NCI-H526 (cell line): ENCODE data around the gene TP73.

Source experiments
- DNase-seq, 2 experiments: peaks; one replicate each; lab custom pipeline; 2025; lab: John Stamatoyannopoulos, UW

The TP73 gene

DNA sequence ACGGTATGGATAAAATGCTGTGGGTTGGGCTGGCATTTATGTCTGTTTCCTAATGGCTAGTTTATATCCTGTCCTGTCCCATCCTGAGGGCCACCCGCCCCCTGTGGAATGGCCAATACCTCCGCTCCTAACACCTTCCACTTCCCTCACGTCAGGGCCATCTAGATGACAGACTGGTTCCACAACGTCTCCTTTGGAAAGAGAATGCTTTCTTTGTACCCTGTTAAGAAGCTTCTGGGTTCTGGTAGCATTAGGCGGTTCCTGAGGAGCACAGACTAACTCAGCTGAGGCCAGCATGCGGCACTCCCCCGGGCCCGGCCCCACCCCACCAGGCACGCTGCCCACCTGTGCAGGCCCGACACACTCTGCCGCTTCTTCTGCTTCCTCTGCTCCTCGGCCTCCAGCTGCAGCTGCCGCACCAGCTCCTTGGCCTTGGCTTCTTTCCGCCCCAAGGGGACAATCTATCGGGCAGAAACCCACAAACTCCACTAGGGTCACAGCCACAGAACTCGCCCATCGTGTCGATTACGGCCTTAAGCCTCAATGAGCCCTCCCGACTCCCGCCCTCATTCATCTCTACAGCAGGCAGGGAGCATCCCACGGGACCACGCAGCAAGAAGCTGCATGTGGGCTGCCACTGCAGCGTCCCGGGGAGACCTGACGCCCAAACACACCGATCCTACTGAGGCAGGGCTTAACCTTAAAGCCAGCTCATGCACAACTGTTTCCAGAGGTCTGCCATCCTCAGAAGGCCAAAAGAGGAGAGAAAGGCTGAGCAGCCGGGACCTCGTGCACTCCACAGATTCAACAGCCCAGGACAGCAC is 131.5 kb downstream of the TP73 start:
- DNase-seq, result no peak

DNA sequence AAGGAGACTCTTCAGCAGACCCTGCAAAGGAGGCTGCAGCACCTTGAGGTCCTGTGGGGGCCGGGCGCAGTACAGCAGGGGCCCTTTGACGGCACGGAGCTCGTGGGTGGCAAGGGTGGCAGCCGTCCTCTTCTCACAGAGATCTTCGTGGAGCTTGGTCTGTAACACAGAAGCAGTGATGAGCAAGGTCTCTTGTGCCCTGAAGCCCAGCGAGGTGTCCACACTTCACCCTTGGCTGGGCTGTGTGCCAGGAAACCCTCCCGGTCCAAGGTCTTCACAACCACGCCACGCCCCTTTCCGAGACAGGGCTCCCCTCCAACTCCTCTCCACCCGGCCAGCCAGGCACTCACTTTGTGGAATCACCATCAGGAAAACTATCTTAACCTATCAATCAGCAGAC is 132.7 kb downstream of the TP73 start:
- no peak for DNase-seq

DNA sequence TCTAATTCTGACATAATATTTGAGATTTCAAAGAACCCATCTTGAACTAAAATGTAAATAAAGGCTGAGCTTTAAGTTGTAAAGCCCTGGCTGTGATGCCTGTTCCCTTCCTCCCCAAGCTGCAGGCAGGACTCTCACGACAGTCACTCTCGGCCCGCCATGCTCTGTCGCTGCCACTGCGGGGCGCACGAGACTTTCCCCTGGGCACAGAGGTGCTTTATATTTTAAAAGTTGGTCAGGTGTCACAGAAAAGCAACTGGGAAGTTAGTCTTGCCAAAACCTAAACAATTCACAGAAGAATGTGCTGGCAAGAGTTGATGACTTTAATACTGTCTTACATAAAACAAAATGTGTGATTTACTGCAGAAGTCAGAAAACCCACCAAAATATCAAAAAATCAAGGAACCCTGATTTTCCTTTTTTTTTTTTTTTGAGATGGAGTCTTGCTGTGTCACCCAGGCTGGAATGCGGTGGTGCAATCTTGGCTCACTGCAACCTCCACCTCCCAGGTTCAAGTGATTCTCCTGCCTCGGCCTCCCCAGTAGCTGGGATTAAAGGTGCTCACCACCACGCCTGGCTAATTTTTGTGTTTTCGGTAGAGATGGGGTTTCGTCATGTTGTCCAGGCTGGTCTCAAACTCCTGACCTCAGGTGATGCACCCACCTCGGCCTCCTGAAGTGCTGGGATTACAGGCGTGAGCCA is 133.3 kb downstream of the TP73 start:
- peak in 1 of 2 experiments; percentile 58 for DNase-seq
